ENCODE data around the gene FAAP24.
"Not testable (repeated sequence)": the region's sequence is repeated elsewhere in the genome, so short reads cannot be mapped to it uniquely, and the experiment has no call there.

Gene FAAP24

GRCh38 chr19:32977280-32977679 lies 5.2 kb downstream of the FAAP24 start:
- TF ChIP-seq, protein P1, sequence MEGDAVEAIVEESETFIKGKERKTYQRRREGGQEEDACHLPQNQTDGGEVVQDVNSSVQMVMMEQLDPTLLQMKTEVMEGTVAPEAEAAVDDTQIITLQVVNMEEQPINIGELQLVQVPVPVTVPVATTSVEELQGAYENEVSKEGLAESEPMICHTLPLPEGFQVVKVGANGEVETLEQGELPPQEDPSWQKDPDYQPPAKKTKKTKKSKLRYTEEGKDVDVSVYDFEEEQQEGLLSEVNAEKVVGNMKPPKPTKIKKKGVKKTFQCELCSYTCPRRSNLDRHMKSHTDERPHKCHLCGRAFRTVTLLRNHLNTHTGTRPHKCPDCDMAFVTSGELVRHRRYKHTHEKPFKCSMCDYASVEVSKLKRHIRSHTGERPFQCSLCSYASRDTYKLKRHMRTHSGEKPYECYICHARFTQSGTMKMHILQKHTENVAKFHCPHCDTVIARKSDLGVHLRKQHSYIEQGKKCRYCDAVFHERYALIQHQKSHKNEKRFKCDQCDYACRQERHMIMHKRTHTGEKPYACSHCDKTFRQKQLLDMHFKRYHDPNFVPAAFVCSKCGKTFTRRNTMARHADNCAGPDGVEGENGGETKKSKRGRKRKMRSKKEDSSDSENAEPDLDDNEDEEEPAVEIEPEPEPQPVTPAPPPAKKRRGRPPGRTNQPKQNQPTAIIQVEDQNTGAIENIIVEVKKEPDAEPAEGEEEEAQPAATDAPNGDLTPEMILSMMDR (IDR thresholded peaks at IDR 0.05; ENCODE audit: control insufficient read depth, extremely low read depth, insufficient read depth) = no peak
- no peak overlapping the region for H3K4me3 ChIP-seq (ENCODE audit: low read depth, low read length)
- peak; percentile 93 for DNase-seq (ENCODE audit: low read depth)

GRCh38 chr19:32977813-32978212 lies 5.8 kb downstream of the FAAP24 start:
- not testable (repeated sequence) for H3K4me3 ChIP-seq (ENCODE audit: low read depth, low read length); DNase-seq (ENCODE audit: low read depth)

DNA sequence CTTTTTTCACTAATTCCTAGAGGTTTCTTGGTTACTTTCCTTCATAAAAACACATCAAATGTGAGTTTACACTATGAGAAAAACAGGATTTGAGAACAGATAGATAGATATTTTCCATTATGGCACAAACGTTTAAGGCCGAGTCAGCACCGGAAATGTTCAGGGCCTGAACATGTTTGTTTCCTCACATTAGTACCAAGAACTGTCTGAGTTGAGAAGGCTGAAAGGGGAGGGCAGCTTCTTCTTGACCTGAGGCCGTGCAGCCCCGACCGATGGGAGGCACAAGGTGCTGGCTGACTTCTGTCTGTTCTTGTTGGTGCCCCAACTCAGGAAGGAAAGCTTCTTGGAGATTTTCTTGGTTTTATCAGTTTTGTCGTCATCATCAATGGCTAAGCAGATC lies 7.8 kb downstream of the FAAP24 start:
- not testable (repeated sequence) for DNase-seq (ENCODE audit: low read depth)

DNA sequence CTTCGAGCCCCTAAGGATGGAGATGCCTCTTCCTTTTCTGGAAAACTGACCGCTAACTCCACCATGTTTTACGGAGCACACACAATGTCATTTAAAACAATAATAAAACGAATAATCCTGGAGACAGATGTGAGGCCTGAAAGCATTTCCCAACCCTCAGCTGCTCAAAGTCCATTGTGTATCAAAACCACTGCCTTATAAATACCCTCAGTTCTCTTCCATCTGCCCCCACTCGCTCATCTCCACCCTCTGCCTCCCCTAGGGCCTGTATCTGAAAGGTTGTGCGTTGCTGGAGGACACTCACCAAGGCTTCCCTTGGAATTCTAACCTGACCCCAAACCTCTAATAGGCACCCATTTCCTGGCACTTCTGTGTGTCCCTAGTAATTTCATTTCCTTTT lies 10.4 kb downstream of the FAAP24 start:
- DNase-seq (ENCODE audit: low read depth); H3K4me3 ChIP-seq (ENCODE audit: low read depth, low read length): not testable (repeated sequence)

More for the DNA sequence above, 7.8 kb downstream of the FAAP24 start:
- not testable (repeated sequence) for H3K4me3 ChIP-seq (ENCODE audit: low read depth, low read length)

- not testable (repeated sequence) for H3K4me3 ChIP-seq (ENCODE audit: low read depth, low read length); DNase-seq (ENCODE audit: low read depth)
These were observed 16.2 kb downstream of the FAAP24 start for GRCh38 chr19:32988254-32988653.

GRCh38 chr19:32988724-32989123 lies 16.7 kb downstream of the FAAP24 start:
- DNase-seq (ENCODE audit: low read depth) = no peak
- TF ChIP-seq, protein P1 (IDR thresholded peaks at IDR 0.05; ENCODE audit: control insufficient read depth, extremely low read depth, insufficient read depth) = no peak
- no peak overlapping the region for H3K4me3 ChIP-seq (ENCODE audit: low read depth, low read length)

DNA sequence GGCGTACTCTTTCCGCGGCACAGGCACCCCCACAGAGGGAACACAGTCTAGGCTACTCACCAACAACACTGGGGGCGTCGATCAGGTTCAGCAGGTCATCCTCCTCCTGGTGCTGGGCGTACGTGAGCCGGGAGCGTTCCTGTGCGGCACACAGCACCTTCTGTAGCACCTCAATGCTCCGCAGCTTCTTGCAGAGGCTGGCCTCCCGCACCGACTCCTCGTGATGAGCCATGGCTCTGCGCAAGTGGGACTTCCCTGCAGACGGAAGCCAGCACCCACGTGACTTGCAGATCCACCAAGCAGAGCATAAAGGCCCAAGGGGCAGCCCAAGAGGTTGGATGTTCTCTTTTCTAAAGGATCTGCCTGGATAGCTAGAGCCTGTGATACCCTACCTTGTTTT lies 23.9 kb downstream of the FAAP24 start:
- H3K4me3 ChIP-seq (ENCODE audit: low read depth, low read length); DNase-seq (ENCODE audit: low read depth): not testable (repeated sequence)

GRCh38 chr19:32997061-32997464 lies 25.0 kb downstream of the FAAP24 start:
- not testable (repeated sequence) for H3K4me3 ChIP-seq (ENCODE audit: low read depth, low read length)
- peak; percentile 54 for DNase-seq (ENCODE audit: low read depth)

GRCh38 chr19:32997716-32998355 lies 25.8 kb downstream of the FAAP24 start:
- no peak for DNase-seq (ENCODE audit: low read depth)
- no peak overlapping the region for H3K4me3 ChIP-seq (ENCODE audit: low read depth, low read length)
- TF ChIP-seq, protein P1 (IDR thresholded peaks at IDR 0.05; ENCODE audit: control insufficient read depth, extremely low read depth, insufficient read depth) = no peak

DNA sequence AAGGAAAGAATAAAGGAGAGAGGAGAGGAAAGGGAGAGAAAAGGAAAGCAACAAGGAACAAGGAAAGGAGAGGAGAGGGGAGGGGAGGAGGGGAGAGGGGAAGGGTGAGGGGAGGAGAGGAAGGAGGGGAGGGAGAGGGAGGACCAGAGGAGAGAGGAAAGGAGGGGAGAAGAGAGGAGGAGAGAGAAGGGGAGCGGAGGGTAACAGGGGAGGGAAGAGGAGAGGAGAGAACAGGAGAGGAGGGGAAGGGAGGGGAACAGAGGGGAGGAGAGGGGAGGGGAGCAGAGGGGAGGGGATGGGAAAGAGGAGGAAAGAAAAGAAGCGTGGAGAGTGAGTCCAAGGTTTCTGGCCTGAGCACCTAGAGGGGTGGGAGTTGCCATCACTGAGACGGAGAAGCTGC lies 26.7 kb downstream of the FAAP24 start:
- no peak overlapping the region for H3K4me3 ChIP-seq (ENCODE audit: low read depth, low read length)
- TF ChIP-seq, protein P1 (IDR thresholded peaks at IDR 0.05; ENCODE audit: control insufficient read depth, extremely low read depth, insufficient read depth) = no peak
- no peak for DNase-seq (ENCODE audit: low read depth)

Measured in LNCaP clone FGC (cell line).